GM19324 (cell line): ENCODE results near the gene DOCK8.

Experiments used
- ATAC-seq: cut with Tn5 transposase; IDR thresholded peaks from one replicate; pipeline ENCODE4 v1.9.1; 2021; ENCODE audit warnings: mild to moderate bottlenecking, moderate library complexity; ENCODE audit not compliant: unreplicated experiment, low FRiP score

The DOCK8 gene

GRCh38 chr9:479971-480350 lies 265.3 kb downstream of the DOCK8 start:
- no peak for ATAC-seq

DNA sequence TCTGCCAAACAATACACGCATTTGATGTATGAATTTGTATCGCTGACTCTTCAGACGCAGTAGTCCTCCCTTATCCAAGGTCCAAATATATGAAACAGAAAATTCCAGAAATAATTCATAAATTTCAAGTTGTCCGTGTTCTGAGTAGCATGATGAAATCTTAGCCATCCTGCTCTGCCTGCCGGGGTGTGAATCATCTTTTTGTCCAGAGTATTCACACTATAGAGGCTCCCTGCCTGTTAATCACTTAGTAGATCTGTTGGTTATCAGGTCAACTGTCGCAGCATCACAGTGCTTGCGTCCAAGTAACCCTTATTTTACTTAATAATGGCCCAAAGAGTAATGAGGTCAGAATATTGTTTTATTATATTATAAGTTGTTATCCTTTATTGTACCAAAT lies 268.1 kb downstream of the DOCK8 start:
- ATAC-seq = no peak

DNA sequence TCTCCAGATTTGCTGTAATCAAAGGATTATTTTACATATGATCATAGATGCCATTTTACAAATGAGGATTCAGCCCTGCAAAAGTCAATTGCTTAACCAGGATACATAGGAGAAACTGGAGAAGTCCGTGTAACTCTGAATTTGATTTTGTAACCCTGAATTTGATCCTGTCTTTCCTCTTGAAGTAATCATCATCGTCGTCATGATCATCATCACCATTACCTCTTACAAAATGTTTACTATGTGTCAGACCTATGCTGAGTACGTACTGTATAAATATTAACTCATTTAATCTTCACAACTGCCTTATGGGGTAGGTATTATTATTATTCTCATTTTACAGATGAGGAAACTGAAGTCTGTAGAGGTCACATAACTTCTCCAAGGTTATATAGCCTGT lies 271.5 kb downstream of the DOCK8 start:
- ATAC-seq = no peak

DNA sequence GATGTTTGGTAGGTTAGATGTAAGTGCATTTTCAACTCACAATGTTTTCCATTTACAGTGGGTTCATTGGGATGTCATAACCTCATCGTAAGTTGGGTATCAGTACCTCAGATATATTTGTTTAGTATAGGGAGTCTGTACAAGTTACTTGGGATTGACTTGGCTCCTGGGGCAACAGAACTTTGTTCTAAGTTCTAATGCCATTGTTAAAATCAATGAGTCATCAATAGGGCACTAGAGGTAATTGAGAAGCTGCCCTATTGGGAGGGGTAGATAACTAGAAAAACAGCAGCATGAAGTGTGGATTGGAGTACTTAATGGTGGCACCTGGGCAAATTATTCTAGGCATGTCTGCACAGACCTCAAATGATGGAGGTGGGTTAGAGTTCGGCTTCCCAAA lies 272.8 kb downstream of the DOCK8 start:
- no peak for ATAC-seq

DNA sequence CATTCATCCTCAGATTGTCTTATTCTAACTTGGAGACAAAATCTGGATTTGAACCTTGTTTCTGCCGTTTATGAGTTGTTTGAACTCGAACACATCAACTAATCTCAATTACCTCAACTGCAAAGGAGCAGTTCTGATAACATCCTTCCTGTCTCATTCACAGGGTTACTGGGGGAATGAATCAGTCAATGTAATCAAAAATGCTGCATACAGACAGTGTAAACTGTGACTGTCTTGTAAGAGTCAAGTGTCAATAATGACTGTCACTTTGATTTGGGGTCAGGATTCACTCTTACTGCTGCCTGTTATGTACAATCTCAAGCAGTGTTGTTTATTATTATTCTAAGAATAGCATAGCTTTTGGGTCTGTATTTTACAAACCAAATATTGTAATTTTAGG lies 273.8 kb downstream of the DOCK8 start:
- no peak for ATAC-seq

DNA sequence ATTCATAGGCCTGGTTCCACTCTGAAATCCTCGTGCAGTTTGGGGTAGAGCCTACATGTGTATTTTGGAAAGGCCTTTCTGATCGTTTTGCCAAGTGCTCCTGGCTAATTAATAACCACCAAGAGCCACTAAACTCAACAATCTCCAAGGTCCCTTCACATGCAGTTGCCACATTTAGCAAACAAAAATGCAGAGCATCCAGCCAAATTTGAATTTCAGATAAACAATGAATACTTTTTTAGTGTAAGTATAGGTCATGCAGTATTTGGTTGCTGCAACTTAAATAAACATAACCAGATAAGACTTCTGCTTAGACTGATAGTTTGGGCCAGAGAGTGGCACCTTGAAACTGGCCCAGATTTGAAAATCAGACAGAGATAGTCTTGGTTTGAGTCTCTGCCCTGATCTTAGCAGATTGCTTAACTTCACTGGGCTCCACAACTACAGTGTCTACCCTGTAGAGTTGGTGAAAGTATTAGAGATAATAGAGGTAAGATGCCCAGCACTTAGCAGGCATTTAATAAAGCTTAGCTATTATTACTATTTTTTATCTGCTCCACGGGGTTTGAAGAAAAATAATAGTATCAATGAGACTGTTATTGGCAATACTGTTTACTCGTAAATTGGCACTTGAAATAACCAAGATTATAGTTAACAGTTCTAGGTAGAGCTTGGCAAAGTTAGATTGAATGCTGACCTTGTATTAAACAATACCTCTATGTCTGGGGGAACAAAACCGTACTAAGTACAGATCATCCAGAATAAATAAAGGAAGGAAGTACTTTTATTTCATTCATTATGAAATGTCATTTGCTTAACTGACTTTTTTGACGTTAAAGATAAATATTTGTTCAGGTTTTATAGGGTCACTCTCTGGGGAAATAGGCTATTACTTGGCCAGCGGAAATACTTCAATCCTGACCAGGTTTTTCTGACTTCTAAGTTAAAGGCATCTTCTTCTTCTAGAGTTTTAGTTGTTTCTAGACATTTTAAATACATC lies 274.8 kb downstream of the DOCK8 start:
- ATAC-seq = no peak

GRCh38 chr9:494764-495163 lies 280.1 kb downstream of the DOCK8 start:
- no peak for ATAC-seq

DNA sequence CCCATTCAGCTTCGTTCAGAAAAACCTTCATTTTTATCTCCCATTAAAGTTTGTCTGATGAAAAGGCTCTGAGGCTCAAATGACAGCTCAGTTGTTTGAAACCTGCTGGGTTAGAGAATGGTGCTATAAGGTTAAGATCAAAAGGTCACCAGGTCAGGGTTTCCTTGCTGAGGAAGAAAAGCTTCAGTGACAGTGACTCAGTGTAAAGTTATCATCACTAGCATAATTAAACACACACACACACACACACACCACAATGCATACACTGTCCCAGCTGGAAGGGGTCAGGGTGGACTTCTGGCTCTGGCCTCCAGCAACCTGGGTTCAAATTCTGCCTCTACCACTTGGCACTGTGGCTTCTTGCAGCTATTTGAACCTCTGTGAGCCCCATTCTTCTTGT lies 281.1 kb downstream of the DOCK8 start:
- no peak for ATAC-seq

DNA sequence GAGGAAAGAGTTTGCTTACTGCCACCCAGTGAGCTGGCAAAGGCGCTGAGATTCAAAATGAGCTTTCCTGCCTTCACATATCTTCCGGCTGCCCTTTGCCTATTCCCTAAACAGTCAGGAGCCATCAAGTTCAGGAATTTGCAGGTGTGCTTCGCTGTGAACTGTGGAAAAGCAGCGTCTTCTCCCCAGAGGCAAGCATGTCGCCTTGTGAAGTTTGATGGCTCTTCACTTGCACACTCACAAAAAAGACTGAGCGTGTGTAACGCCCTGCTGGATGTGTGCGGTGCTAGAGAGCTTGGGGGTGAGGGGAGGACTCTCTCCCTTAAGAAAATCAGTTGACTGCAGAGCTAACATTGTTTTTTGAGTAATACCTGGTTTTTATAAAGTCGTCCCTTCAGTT lies 288.7 kb downstream of the DOCK8 start:
- no peak for ATAC-seq

DNA sequence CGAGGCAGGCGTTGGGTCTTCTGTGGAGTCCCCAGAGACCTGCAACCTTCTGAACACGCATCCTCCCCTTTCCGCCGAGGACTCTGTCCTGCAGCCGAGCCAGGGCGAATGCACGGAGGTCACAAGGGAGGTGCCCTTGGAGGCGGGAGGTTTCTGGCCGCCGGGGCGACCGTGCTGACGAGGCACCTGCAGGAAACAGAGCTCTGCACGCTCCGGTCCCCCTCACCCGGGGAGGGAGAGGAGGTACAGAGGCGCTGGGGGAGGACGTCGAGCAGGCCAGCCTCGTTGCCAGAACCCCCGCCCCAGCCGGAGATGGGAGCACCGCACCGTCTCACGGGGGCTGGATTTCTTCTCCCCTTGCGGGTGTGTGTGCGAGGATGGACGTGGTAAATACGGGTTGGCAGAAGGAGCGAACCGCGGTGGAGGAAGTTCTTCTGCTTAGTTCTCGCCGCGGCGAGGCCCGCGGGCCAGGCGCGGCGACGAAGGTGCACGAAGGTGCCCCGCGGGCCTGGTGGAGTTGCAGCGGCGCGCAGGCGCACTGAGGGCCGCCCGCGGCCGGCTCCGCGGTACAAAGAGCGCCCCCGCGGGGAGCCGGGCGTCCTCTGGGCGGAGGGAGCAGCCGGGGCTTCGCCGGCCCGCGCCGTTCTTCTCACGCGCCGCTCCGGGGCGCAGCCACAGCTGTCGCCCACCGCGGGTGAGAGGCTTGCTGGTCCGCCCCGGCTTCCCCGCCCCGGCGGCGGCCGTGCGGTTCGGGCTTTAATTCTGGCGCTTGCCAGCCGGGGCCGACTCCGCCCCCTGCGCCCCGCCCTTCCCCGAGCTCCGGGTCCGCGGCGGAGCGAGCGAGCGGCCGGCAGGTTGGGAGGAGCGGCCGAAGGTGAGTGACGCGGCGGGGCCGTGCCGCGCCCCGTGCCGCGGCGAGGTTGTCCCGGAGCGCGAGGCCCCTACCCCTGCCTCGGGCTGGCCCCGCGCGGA lies 289.5 kb downstream of the DOCK8 start, which contains the start of gene KANK1:
TSS of gene KANK1 (plus strand) at position 815 of the 972 bp plus-strand sequence.
- peak; percentile 92 for ATAC-seq

DNA sequence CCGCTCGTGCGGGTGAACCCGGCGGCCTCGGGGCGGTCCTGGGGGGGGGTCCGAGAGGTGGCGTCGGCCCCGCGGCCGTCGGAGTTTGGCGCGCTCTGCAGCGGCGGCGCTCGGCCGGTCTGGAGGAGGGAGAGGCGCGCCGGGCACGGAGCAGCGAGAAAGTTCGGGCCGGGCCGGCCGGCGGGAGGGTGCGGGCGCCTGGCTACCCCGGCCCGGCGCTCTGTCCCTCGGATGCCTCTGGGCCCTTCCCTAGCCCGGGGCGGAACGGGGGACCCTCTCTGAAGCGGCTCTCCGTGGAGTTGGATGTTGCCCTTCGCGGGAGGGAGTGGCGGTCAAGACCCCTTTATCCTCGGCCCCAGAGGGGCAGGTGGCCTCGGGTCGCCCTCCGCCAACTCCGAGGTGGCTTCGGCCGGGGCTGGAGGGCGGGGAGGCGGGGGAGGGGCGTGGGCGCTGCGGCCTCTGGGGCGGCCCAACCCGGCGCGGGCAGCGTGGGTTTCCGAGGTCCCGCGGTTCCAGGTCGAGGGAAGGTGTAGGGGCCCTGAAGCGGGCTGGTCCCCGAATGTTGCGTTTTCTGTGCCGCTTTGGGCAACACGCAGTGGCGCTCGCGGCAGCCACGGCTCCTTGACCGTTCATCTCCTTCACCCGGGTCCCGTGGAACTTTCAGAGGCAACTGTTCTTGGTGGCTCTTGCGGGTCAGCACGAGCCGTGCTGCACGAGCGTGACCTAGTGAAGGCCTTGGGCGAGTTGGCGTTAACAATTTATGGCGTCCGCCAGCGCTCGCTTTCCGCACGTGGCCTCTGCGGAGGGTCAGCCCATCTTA lies 290.5 kb downstream of the DOCK8 start:
- peak; percentile 31 for ATAC-seq

- no peak for ATAC-seq
These were observed 291.0 kb downstream of the DOCK8 start for GRCh38 chr9:505741-506059.

GRCh38 chr9:506281-506680 lies 291.6 kb downstream of the DOCK8 start:
- ATAC-seq = no peak

- ATAC-seq = no peak
These were observed 297.2 kb downstream of the DOCK8 start for GRCh38 chr9:511861-512260.

- ATAC-seq = no peak
These were observed 298.0 kb downstream of the DOCK8 start for GRCh38 chr9:512555-513272.
